ENCODE results near the gene CBFA2T3.
"Not testable (repeated sequence)": the region's sequence is repeated elsewhere in the genome, so short reads cannot be mapped to it uniquely, and the experiment has no call there.

The CBFA2T3 gene

DNA sequence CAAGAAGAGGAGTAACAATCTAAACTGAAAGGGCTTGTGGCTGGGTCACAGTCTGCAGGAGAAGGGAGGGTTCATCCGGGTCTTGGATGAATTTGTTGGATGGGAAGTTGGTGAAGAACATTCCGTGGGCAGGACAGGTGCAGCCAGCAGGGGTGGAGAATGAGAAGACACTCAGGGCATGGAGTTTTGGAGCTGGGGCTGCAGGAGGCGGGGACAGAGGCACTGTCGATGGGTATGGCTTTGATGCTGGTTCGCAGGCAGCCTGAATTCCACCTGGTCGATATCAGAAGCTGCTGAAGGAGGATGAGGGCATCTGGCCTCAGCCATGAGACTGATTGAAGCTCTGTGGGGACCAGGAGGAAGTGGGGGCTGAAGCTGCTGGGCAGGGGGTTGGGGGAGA, 36.1 kb upstream of the CBFA2T3 start:
- DNase-seq (ENCODE audit: low read depth in 3 of 3) = no peak

DNA sequence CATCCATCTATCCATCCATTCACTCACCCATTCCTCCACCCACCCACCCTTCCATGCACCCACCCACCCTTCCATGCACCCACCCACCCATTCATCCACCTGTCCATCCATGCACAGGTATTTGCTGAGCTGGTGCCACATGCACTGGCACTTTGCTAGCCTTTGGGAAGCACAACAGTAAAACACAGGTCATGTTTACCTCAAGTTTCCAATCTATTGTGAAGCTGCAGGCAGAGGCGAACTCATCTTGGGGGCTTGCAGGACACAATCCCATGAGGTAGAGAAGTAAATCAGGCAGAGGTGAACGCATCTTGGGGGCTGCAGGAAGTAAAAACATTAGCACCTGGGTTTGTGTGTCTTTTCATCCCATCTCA, 35.6 kb upstream of the CBFA2T3 start:
- DNase-seq (ENCODE audit: low read depth in 3 of 3) = no peak

DNA sequence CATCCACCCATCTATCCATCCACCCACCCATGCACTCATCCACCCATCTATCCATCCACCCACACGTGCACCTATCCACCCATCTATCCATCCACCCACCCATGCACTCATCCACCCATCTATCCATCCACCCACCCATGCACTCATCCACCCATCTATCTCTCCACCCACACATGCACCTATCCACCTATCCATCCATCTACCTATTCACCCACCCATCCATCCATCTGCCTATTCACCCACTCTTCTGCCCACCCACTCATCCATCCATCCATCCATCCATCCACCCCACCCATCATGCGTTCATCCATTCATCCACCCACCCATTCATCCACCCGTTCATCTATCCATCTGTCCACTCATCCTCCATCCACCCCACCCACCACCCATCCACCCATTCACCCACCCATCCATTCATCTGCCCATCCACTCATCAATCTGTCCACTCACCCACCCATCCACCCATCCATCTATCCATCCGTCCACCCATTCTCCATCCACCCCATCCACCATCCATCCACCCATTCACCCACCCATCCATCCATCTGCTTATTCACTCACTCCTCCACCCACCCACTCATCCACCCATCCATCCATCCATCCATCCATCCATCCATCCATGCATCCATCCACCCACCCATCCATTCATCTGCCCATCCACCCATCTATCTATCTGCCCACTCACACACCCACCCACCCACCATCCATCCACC, 35.1 kb upstream of the CBFA2T3 start:
- DNase-seq (ENCODE audit: low read depth in 3 of 3) = no peak

DNA sequence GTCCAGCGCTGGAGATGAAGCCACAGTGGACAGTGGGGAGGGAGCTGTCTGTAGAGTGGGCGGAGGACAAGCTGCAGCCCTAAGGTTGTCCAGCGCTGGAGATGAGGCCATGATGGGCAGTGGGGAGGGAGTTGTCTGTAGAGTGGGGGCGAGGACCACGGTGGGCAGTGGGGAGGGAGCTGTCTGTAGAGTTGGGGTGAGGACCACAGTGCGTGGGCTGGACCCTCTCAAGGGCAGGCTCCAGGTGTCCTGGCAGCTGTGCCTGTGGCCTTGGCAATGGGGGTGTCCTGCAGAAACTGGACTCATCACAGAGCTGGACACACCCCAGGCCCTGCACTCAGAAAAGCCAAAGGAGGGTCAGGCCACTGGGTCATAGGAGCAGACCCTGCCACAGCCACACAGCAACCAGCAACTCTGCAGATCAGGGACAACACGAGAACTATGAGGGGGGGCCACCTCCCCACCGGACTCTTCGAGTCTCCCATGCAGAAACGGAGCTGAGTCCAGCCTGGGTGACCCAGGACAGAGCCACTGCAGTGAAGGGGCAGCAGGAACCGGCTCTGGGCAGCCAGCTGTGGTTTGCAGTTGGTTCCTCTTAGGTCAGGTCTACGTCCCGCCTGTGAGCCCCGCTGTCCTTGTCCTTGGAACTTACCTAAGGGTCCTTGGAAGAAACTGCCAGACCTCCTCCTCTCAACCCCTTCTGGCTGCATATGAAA, 33.4 kb upstream of the CBFA2T3 start:
- DNase-seq (ENCODE audit: low read depth in 3 of 3) = no peak

DNA sequence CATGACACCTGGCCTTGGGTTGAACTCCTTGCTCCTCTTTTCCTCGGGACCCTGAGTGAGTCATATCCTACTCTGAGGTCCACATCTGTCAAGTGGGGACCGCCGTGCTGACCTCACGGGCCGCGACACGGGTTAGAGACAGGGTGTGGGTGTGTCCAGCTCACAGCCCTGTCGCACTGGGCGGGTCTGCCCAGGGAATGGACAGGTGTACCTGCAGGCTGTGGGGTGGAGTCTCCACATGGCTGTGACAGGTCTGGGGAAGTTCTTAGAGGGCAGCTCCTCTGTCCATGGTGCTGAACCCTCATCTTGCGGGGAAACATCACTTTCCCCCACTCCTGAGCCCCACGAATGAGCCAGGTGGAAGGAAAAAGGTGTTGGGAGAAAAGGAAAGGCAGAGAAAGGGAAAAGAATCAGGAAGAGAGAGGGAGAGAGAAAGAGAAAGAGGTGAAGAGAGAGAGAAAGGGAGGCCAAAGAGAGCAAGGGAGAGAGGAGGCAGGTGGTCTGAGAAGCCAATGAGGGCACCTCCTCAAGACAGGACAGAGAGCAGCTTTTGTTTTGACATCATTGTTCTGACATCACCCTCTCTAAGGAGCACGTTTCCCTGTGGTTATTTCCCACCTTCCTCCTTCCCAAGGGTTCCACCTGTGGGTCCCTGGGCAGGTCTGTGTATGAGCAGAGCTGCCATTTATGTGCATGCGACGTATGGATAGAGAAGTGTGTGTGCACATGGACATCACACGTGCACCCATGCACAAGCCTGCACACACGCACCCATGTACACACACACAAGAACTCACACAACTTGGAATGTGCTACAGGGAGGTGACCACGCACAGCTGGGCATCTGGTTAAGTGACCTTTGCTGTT, 32.6 kb upstream of the CBFA2T3 start:
- DNase-seq (ENCODE audit: low read depth in 3 of 3) = no peak

DNA sequence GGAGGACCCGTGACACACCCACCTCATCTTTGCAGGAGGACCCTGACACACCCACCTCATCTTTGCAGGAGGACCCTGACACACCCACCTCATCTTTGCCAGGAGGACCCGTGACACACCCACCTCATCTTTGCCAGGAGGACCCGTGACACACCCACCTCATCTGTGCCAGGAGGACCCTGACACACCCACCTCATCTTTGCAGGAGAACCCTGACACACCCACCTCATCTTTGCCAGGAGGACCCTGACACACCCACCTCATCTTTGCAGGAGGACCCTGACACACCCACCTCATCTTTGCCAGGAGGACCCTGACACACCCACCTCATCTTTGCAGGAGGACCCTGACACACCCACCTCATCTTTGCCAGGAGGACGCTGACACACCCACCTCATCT, 31.8 kb upstream of the CBFA2T3 start:
- DNase-seq (ENCODE audit: low read depth in 3 of 3) = not testable (repeated sequence)

DNA sequence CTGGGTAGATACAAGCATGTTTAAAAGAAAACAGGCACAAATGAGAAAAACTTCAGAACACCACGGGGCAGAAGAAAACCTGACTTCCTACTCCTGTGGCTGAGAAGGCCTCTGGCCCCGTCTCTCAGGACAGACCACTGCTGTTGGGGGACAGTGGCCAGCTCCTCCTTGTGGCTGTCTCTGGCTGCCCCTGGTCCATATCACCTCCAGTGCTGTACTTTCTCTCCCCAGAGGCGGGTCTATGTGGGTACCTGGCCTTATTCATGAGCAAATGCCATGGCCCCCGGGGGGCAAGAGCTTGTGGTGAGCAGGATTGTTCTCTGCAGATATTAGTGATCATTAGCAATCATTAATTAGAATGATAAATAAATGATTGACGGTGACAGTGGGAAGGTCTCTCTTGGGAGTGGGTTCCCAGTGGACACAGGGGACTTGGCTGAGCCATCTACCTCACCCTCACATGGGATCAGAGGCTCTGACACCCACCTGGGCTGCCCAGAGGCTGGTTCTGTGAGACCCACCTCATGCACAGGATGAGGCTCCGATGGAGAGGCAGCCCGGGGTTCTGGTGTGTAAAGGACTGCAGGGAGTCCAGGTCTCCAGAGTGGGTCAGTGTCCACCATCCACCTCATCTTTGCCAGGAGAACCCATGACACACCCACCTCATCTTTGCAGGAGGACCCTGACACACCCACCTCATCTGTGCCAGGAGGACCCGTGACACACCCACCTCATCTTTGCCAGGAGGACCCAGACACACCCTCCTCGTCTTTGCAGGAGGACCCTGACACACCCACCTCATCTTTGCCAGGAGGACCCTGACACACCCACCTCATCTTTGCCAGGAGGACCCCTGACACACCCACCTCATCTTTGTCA, 30.6 kb upstream of the CBFA2T3 start:
- no peak for DNase-seq (ENCODE audit: low read depth in 3 of 3)

DNA sequence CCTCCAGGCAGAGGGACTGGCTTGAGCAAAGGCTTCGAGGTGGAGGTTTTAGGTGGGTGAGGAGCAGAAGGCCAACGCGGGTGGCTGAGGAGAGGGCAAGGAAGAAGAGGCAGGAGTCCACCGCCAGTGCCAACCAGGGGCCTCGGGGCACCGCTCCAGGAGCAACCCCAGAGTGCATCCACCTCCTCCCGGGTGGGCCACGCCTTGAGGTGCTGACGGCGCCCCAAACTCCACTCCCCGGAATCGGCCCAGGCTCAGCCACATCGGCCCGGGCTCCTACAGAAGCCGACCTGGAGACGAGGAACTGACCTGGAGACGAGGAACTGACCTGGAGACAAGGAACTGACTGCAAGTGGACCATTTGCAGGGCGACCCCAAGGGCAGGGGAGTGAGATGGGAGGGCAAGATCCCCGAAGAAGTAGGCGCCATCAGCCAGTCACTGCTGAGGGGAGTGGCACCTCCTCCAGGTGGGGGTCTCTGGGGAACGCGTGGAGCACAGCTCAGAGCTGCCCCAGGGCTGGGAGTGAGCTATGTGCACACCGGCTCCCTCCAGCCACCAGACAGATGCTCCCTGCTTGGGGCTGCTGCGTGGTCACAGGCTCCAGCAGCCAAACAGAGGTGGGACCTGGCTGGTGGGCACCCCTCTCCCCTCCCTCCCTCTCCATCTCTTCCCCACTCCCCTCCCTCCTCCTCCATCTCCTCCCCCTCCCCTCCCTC, 29.2 kb upstream of the CBFA2T3 start:
- no peak for DNase-seq (ENCODE audit: low read depth in 3 of 3)

DNA sequence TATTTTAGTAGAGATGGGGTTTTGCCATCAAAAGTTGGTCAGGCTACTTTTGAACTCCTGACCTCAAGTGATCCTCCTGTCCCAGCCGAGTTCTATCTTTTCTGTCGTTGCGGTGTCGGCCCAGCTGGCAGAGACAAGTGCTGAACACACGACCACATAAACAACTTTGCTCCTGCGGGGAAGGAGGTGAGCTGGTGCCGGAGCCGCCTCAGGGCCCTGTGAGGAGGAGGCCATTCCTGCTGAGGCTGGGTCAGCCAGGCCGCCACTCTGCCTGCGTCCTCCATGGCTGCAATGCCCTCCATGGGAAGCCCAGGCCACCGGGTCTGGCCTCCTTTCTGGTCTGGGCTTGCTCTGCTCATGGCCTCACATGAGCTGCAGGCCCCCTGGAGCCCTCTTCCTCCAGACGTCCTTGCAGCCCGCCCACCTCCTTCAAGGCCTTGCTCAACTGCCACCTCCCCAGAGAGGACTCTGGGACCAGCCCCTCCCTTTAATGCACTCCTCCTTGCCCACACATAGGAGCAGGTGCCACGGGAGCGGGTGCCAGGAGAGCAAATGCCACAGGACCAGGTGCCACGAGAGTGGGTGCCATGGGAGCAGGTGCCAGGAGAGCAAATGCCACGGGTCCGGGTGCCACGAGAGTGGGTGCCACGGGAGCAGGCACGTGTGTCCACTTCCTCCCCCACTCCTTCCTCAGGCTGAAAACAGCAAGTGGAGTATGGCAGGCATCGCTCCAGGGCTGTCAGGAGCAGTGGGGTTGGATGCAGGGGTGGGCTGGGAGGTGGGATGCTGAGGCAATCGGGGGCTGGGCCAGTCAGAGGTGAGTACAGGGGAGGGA, 28.4 kb upstream of the CBFA2T3 start:
- DNase-seq (ENCODE audit: low read depth in 3 of 3) = no peak

DNA sequence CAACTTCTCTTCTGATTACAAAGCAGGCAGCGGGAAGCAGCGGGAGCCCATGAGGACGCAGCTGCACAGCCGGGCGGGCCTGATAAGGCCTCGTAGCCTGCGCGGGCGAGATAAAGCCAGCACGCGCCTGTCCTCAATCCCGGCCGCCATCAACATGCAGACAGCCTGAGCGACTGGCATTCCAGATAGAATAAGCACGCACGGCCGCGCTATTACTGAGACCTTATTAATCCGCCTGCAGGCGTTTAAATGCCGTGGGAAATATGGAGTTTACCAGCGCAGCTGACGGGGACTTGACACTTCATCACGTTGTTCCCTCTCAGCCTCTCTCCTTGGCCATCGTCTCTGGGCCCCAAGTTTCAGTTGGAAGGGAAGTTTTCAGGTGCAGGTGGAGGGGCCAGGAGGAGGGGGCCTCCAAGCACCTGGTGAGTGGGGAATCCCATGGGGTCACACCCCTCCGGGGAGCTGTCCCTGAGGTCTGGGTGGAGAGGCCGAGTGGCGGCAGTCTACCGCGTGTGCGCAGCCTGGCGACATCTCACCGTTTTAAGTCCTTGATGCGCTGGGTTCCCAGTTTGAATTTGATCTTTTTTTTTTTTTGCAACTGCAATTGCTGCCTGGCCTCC, 27.3 kb upstream of the CBFA2T3 start:
- no peak for DNase-seq (ENCODE audit: low read depth in 3 of 3)

DNA sequence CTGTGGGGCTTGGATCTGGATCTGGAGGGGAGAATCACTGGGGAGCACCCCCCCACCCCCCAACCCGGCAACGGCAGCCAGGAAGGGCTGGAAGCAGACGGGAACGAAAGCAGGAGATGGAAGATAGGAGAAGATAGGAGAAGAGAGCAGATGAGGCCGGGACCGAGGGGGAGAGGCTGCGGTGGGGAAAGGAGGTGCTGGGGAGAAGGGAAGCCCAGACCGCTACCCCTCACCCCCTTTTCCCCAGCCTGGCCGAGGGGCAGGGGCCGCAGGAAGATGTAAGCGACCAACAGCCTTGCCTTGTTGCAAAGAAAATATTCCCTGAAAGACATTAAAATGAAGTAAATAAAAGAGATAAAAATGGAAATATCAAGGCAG, 26.8 kb upstream of the CBFA2T3 start:
- no peak for DNase-seq (ENCODE audit: low read depth in 3 of 3)

DNA sequence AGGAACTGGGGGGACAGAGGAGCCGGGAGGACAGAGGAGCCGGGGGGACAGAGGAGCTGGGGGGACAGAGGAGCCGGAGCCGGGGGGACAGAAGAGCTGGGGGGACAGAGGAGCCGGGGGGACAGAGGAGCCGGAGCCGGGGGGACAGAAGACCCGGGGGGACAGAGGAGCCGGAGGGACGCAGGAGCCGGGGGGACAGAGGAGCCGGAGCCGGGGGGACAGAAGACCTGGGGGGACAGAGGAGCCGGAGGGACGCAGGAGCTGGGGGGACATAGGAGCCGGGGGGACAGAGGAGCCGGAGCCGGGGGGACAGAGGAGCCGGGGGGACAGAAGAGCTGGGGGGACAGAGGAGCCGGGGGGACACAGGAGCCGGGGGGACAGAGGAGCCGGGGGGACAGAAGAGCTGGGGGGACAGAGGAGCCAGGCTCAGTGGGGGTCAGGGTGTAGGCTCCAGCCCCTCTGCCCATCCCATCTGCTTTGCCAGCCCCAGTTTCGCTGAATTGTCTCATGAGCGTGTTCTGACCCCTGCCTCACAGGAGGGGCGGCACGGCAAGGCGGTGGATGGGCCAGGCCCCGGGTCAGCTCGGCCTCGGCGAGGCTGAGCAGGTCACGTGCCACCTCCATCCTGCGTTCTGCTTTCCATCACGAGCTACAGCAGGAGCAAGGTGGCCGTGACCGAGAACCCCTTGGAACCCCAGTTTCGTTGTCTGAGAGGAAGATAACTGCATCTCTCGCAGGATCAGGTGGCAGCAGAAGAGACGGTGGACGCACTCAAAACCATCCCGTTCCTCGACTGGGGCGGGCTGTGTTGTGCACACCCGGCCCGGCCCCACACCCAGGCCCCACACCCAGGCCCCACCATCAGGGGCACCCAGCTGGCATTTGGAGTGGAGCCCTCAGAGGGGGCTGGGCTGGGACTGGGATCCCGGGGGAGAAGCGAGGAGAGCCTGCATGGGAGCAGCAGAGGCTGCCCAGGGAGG, 26.1 kb upstream of the CBFA2T3 start:
- DNase-seq (ENCODE audit: low read depth in 3 of 3) = no peak

DNA sequence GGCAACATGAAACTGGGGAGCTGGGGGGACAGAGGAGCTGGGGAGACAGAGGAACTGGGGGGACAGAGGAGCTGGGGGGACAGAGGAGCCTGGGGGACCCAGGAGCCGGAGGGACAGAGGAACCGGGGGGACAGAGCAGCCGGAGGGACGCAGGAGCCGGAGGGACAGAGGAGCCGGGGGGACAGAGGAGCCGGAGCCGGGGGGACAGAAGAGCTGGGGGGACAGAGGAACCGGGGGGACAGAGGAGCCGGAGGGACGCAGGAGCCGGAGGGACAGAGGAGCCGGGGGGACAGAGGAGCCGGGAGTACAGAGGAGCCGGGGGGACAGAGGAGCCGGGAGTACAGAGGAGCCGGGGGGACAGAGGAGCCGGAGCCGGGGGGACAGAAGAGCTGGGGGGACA, 25.1 kb upstream of the CBFA2T3 start:
- not testable (repeated sequence) for DNase-seq (ENCODE audit: low read depth in 3 of 3)

DNA sequence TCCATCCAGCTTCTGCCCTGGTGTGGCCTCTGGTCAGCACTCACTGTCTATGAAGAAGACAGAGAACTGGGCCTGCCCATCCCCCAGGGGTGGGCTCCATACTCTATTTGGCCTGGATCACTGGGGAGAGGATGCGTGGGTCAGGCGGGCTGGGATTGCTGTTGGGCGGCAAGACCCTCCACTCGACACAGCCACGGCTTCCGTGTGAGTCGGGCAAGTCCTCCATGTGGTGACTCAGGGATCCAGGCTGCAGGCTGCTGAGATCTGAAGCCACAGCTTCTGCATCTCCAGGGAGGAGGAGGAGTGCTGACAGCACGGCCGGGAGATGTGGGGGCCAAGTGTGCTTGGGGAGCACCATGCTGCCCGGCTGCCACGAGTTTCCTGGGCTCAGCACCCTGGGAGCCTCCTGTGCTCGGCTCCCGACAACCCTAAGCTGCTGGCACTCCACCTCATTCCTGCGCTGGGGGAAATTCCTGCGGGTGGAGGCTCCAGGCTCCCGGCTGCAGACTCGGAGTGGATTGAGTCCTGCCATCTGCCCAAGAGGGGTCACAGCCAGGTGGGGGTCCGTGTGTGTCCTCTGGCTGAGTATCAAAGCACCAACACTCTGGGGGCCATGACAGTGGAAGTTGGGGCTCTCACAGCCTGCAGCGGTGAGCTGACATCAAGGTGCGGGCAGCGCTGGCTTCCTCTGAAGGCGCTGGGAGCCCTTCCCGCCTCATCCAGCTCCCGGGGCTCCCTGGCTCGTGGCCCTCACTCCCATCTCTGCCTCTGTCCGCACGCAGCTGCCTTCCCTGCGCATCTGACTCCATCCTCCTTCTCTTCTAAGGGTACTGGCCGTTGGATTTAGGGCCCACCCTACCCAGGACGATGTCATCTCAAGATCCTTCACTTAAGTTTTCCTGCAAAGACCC, 24.4 kb upstream of the CBFA2T3 start:
- no peak for DNase-seq (ENCODE audit: low read depth in 3 of 3)

DNA sequence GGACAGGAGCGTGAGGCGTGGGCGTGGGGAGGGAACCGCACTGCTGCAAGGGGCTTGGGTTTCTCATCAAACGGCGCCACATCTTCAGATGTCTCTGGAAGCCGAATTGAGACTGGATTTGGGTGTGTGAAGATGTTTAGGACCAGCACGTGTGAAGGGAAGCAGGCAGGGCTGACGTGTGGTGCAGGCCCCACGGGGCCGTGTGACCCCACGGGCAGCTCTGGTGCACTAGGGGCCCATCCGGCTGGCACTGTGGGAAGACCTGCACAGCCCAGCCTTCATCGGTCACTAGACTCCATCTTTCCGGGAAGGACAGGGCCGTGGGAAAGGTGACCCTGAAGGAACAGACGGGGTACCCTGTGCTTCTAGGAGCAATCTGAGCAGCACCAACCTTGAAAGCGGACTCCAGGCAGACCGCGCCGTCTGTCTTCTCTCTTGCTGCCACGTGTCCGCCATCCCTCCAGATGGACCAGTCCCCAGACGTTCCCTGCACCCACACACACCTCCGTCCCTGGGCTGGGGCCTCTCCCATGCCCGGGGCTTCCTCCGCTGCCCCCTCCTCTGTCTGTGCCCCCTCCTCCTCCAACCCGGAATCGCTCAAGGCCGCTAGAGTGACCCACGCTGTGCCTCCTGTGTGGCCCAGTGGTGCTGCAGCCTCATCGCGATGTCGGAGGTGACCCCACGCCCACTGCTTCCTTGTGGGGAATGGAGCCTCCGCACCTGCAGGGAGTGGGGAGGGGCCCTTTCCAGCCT, 23.4 kb upstream of the CBFA2T3 start:
- DNase-seq (ENCODE audit: low read depth in 3 of 3) = peak in 1 of 3 donors; percentile 28

DNA sequence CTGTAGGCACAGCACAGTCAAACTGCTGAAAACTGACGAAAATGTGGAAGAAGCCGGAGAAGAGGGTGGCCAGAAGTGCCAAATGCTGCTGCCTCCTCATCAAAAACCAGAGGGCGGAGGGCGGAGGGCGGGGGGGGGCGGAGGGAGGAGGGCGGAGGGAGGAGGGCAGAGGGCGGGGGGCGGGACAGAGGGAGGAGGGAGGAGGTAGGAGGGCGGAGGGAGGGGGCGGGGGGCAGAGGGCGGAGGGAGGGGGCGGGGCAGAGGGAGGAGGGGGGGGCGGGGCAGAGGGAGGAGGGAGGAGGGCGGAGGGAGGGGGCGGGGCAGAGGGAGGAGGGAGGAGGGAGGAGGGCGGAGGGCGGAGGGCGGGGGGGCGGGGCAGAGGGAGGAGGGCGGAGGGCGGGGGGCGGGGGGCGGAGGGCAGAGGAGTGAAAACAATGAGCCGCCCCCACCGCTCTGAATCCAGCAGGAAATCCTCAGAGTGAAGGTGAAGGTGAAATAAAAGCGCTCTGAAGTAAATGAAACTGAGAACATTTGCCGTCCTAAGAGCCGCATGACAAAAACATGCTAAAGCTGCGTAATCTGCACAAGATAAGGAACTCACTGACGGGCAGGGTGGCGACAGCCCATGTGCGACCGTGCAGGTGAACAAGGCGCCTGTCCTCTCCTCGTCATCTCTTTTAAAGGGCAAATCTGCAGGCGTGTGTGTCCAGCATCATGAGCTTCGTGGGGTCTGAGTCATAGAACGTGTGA, 22.6 kb upstream of the CBFA2T3 start:
- DNase-seq (ENCODE audit: low read depth in 3 of 3) = peak in 1 of 3 donors; percentile 29

Measured in stimulated activated CD4-positive, alpha-beta T cell treated with anti-CD3 and anti-CD28 coated beads, TNF-alpha, amount 100 ng/mL, for 48 hours (primary cell).